ENCODE results near the gene DEFB132. TPM values are rescaled to one million over a fixed set of nuclear protein-coding genes. Genes with fewer than 3 reads are reported as not detected.

The DEFB132 gene
- total and polyA plus RNA-seq, 2 donors (not counting 1 experiment from before 2014, with no cell fraction given) = not detected

DNA sequence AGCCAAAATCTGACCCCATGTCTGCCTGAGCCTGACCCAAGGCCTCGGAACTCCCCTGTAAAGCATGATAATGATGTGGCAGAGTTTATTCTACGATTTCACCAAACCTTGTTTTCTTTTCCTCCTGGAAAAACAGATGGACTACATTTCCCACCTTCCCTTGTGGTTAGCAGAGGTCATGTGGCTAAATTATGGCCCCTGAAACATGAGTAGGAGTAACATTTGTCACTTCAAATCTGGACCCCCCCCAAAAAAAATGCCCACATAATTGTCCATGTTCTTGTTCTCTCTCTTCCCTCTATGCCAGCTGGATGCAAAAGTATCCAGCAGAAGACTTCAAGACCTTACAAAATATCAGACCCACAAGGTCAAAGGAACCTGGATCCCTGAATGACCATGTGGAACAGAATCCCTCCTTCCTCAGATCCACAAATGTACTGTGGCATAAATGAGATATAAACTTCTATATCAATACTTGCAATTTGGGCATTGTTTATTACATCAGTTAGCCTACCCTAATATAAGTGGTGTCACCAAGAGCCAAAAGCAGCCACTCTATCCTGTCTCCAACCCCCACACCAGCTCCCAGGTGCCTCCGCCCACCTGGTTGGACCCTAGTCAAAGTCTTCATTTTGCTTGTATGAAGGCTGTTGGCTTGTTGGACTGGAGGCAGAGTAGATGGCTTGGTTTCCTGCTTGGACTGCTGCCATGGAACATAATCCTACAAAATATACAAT, 31.6 kb downstream of the DEFB132 start:
- Histone ChIP-seq H3K79me2 (ENCODE audit: control insufficient read depth, insufficient read depth, low read length) (no peaks in the 10 kb centered on the region), H2AFZ (ENCODE audit: low read length) (no peak overlapping the region), H3K36me3 (ENCODE audit: control insufficient read depth, insufficient read depth, low read length) (no peaks in the 10 kb centered on the region), H4K20me1 (ENCODE audit: control insufficient read depth, extremely low read depth, insufficient read depth, low read length) (no peaks in the 10 kb centered on the region), H3K9me3 (ENCODE audit: control insufficient read depth, insufficient read depth, low read depth, low read length) (no peaks in the 10 kb centered on the region), H3K4me3 (replicated peaks in 1 of 4; ENCODE audit: control extremely low read depth in 1 of 4, insufficient read depth in 1 of 4, low read depth in 3 of 4, low read length in 4 of 4) (peak overlapping the region; percentile 88 to 99 (median 96)), H3K27me3 (ENCODE audit: control insufficient read depth, insufficient read depth, low read length) (no peaks in the 10 kb centered on the region), H3K4me1 (ENCODE audit: control insufficient read depth, extremely low read depth, insufficient read depth, low read length) (peaks cover 13% of the 10 kb centered on the region), H3K4me2 (ENCODE audit: extremely low read depth, insufficient read depth, low read length) (no peak overlapping the region), H3K9ac (ENCODE audit: insufficient read depth, low read length) (no peak overlapping the region), H3K27ac (ENCODE audit: insufficient read depth, low read length) (no peak overlapping the region)
- TF ChIP-seq, protein P1, sequence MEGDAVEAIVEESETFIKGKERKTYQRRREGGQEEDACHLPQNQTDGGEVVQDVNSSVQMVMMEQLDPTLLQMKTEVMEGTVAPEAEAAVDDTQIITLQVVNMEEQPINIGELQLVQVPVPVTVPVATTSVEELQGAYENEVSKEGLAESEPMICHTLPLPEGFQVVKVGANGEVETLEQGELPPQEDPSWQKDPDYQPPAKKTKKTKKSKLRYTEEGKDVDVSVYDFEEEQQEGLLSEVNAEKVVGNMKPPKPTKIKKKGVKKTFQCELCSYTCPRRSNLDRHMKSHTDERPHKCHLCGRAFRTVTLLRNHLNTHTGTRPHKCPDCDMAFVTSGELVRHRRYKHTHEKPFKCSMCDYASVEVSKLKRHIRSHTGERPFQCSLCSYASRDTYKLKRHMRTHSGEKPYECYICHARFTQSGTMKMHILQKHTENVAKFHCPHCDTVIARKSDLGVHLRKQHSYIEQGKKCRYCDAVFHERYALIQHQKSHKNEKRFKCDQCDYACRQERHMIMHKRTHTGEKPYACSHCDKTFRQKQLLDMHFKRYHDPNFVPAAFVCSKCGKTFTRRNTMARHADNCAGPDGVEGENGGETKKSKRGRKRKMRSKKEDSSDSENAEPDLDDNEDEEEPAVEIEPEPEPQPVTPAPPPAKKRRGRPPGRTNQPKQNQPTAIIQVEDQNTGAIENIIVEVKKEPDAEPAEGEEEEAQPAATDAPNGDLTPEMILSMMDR (conservative IDR thresholded peaks at IDR 0.05 in 1 of 2, IDR thresholded peaks at IDR 0.05 in 1 of 2; ENCODE audit: low read depth in 1 of 2, low read length in 2 of 2) = no peak
- no peak for TF ChIP-seq EZH2 (IDR thresholded peaks at IDR 0.05; ENCODE audit: low read length, missing control alignments)
- no peak for DNase-seq (ENCODE audit: low read depth in 2 of 2)

- DNase-seq (ENCODE audit: low read depth in 2 of 2) = no peak
- Histone ChIP-seq H3K9ac (ENCODE audit: insufficient read depth, low read length) (peak overlapping the region; percentile 74), H3K36me3 (ENCODE audit: control insufficient read depth, insufficient read depth, low read length) (no peaks in the 10 kb centered on the region), H3K27me3 (ENCODE audit: control insufficient read depth, insufficient read depth, low read length) (no peaks in the 10 kb centered on the region), H3K4me3 (replicated peaks in 1 of 4; ENCODE audit: control extremely low read depth in 1 of 4, insufficient read depth in 1 of 4, low read depth in 3 of 4, low read length in 4 of 4) (peak overlapping the region; percentile 88 to 99 (median 96)), H3K27ac (ENCODE audit: insufficient read depth, low read length) (peak overlapping the region; percentile 85), H4K20me1 (ENCODE audit: control insufficient read depth, extremely low read depth, insufficient read depth, low read length) (no peaks in the 10 kb centered on the region), H3K4me2 (ENCODE audit: extremely low read depth, insufficient read depth, low read length) (peak overlapping the region; percentile 80), H3K79me2 (ENCODE audit: control insufficient read depth, insufficient read depth, low read length) (no peaks in the 10 kb centered on the region), H3K4me1 (ENCODE audit: control insufficient read depth, extremely low read depth, insufficient read depth, low read length) (peaks cover 13% of the 10 kb centered on the region), H3K9me3 (ENCODE audit: control insufficient read depth, insufficient read depth, low read depth, low read length) (no peaks in the 10 kb centered on the region), H2AFZ (ENCODE audit: low read length) (peak overlapping the region; percentile 100)
- no peak for TF ChIP-seq EZH2 (IDR thresholded peaks at IDR 0.05; ENCODE audit: low read length, missing control alignments)
- TF ChIP-seq, protein P1 (conservative IDR thresholded peaks at IDR 0.05 in 1 of 2, IDR thresholded peaks at IDR 0.05 in 1 of 2; ENCODE audit: low read depth in 1 of 2, low read length in 2 of 2) = no peak
Measured at GRCh38 chr20:289693-290083, 32.2 kb downstream of the DEFB132 start.

DNA sequence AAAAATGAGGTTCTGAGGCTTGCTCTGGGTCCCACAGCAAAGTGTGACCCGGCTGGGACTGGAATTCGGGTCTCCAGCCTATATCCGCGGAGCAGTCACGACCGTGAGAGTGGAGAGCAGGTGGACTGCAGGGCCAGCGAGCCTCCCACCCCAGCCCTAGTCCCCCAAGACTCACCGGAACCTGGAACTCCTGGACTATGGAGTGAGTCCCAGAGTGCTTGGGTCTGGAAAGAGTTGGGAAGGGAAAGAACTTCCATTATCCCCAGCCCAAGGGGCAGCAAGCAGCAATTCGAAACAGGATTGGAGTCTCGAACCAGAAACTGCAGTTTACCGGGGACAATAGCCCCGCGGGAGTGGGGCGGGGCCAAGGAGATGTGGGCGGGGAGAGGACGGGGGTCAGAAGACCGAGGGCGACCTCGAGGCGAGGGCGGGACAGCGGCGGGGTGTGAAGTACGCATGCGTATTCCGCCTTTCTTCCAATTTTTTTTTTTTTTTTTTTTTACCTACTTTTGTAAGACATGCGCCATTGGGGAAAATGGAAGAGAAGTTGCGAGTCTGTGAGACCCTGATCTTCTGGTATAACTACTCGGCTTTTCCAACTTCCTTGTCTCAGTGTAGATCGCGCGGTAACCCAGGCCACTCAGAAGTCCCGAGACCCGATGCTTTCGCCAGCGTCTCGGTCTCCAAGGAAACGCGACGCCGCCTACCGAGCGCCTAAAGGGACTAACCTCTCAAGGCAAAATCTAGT, 32.7 kb downstream of the DEFB132 start, which contains the start of gene C20orf96:
C20orf96 (minus strand) TSS at position 667 of the 748 bp plus-strand sequence; CDS start at position 527, 140 bp downstream.
- H3K4me1 ChIP-seq (ENCODE audit: control insufficient read depth, extremely low read depth, insufficient read depth, low read length) = peaks cover 13% of the 10 kb centered on the region
- H3K4me2 ChIP-seq (ENCODE audit: extremely low read depth, insufficient read depth, low read length) = peak within 1 kb of the TSS; percentile 84
- H3K79me2 ChIP-seq (ENCODE audit: control insufficient read depth, insufficient read depth, low read length) = no peaks in the 10 kb centered on the region
- TF ChIP-seq, protein P1 (conservative IDR thresholded peaks at IDR 0.05 in 1 of 2, IDR thresholded peaks at IDR 0.05 in 1 of 2; ENCODE audit: low read depth in 1 of 2, low read length in 2 of 2) = peak; percentile 54 to 68
- TF ChIP-seq EZH2 (IDR thresholded peaks at IDR 0.05; ENCODE audit: low read length, missing control alignments) = no peak
- no peaks in the 10 kb centered on the region for H3K27me3 ChIP-seq (ENCODE audit: control insufficient read depth, insufficient read depth, low read length)
- peak within 1 kb of the TSS; percentile 74 for H3K9ac ChIP-seq (ENCODE audit: insufficient read depth, low read length)
- peak; percentile 87 to 97 for DNase-seq (ENCODE audit: low read depth in 2 of 2)
- no peaks in the 10 kb centered on the region for H3K36me3 ChIP-seq (ENCODE audit: control insufficient read depth, insufficient read depth, low read length)
- H3K4me3 ChIP-seq (replicated peaks in 1 of 4; ENCODE audit: control extremely low read depth in 1 of 4, insufficient read depth in 1 of 4, low read depth in 3 of 4, low read length in 4 of 4) = peak within 1 kb of the TSS; percentile 88 to 99 (median 96)
- H3K27ac ChIP-seq (ENCODE audit: insufficient read depth, low read length) = peak within 1 kb of the TSS; percentile 85
- no peaks in the 10 kb centered on the region for H3K9me3 ChIP-seq (ENCODE audit: control insufficient read depth, insufficient read depth, low read depth, low read length)
- H4K20me1 ChIP-seq (ENCODE audit: control insufficient read depth, extremely low read depth, insufficient read depth, low read length) = no peaks in the 10 kb centered on the region
- peak within 1 kb of the TSS; percentile 100 for H2AFZ ChIP-seq (ENCODE audit: low read length)

All from fibroblast of lung (primary cell).